WI38 (cell line): Measurements from ENCODE around the gene DUSP10.

ENCODE experiments used
- H3K4me3 ChIP-seq: 2 replicates; pipeline ENCODE4 v1.5.1; 2011; ENCODE audit warnings: low read depth, mild to moderate bottlenecking, control low read depth, low read length
- CTCF ChIP-seq: IDR thresholded peaks from 2 replicates; pipeline ENCODE4 v1.5.1; 2012; ENCODE audit warnings: low read depth, mild to moderate bottlenecking, control low read depth, low read length

The DUSP10 gene

GRCh38 chr1:221776495-221777301 lies 34.8 kb upstream of the DUSP10 start:
- H3K4me3 ChIP-seq, result no peak overlapping the region
- no peak for TF ChIP-seq CTCF

DNA sequence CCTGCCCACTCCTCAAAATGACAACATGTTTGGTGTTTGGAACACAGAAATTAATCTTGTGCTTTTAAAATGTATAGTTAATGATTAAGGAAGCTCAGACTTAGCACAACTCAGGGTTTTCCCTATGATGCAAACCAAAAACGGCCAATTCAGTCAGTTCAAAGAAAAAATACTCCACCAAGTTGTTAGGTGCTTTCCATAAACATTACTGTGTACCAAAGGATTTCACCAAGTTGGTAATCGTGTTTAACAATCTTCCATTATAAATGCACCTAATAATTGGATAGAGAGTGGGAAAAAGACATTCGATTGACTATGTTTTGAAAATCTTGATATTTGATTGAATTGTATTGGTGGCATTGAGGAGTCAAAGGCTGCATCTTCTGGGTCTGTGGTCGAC lies 33.3 kb upstream of the DUSP10 start:
- no peak for TF ChIP-seq CTCF
- no peak overlapping the region for H3K4me3 ChIP-seq

DNA sequence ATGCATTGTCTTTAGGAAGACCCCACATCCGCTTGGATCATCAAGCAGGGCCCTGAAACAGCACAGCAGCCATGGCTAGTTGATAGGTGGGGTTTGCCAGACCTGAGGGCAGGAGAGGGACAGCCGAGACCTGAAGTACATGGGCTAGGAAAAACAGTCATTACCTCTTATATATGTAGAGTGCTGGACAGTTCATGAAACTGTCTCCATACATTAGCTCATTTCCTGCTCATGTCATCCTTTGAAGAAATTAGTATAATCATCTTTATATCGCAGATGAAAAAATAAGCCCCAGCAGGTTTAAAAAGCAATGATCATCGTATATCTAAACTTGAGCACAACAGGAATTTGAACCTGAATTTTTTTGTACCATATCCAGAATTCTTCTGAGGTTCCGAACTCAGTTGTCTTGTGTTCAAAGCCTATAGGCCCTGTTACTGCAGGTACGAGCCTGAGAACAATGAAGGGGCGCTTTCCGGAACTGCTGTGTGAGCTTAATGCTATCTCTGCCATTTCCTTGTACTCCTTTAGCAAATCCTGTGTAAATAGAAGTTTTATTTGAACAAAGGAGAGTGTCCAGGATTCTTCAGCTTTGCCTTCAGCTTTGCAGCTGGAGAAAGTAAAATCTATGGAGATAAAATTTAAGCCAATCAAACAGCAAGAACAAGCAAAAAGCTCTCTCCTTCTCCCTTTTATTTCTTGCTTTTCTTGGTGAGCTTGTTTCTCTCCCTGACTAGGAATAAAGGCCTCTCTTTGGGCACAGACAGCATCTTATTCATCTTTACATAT lies 32.4 kb upstream of the DUSP10 start:
- H3K4me3 ChIP-seq, result no peak overlapping the region
- TF ChIP-seq CTCF, result no peak

DNA sequence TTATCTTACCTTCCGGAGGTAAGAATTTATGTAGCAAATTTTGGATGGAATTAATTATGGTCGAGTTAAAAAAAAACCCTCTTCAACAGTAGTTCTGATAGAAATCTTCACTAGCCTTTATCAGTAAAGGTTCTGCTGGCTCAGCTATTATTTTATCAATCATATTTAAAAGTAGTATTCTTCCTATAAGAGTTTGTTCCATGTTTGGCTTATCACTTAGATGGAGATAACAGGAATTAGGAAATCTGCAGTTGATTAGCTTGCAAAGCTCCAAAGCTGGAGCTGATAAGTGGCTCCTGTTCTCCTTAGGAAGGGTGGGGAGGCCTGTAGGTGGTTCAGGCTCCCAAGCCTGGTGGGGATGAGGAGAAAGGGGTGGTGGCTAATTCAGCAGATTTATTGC lies 31.5 kb upstream of the DUSP10 start:
- no peak overlapping the region for H3K4me3 ChIP-seq
- no peak for TF ChIP-seq CTCF

- H3K4me3 ChIP-seq, result no peak overlapping the region
- TF ChIP-seq CTCF, result no peak
Measured at GRCh38 chr1:221772117-221772516, 30.2 kb upstream of the DUSP10 start.

- no peak for TF ChIP-seq CTCF
- no peak overlapping the region for H3K4me3 ChIP-seq
Measured at GRCh38 chr1:221768444-221769066, 26.7 kb upstream of the DUSP10 start.

- TF ChIP-seq CTCF, result no peak
- no peak overlapping the region for H3K4me3 ChIP-seq
Measured at GRCh38 chr1:221766210-221766609, 24.3 kb upstream of the DUSP10 start.
